NCI-H1694 treated with DMSO at 0.1 percent for 48 hours (cell line): ENCODE measurements around the gene DTWD2.
"Not testable (repeated sequence)": the region's sequence is repeated elsewhere in the genome, so short reads cannot be mapped to it uniquely, and the experiment has no call there.

Source experiments
- DNase-seq: peaks from one replicate; lab custom pipeline; 2025; lab: John Stamatoyannopoulos, UW

The DTWD2 gene

GRCh38 chr5:118987988-118988865, at the start of gene DTWD2:
DTWD2 (minus strand) TSS chr5:118988547; CDS start chr5:118988511, 36 bp downstream.
- peak; percentile 83 for DNase-seq

- DNase-seq = no peak
Observed at GRCh38 chr5:119037496-119038215, 49.3 kb upstream of the DTWD2 start.

GRCh38 chr5:119036101-119036762, 47.9 kb upstream of the DTWD2 start:
- DNase-seq = no peak

- no peak for DNase-seq
Observed at GRCh38 chr5:119033135-119033534, 44.8 kb upstream of the DTWD2 start.

- no peak for DNase-seq
Observed at GRCh38 chr5:119032656-119033055, 44.3 kb upstream of the DTWD2 start.

- DNase-seq = no peak
Observed at GRCh38 chr5:119031905-119032304, 43.6 kb upstream of the DTWD2 start.

- DNase-seq = no peak
Observed at GRCh38 chr5:119031011-119031886, 42.9 kb upstream of the DTWD2 start.

GRCh38 chr5:119028575-119028974, 40.2 kb upstream of the DTWD2 start:
- DNase-seq = no peak

- no peak for DNase-seq
Observed at GRCh38 chr5:119022773-119023172, 34.4 kb upstream of the DTWD2 start.

- DNase-seq = peak; percentile 19
Observed at GRCh38 chr5:119022017-119022745, 33.8 kb upstream of the DTWD2 start.

- DNase-seq = no peak
Observed at GRCh38 chr5:119021149-119021732, 32.9 kb upstream of the DTWD2 start.

GRCh38 chr5:119019949-119020348, 31.6 kb upstream of the DTWD2 start:
- DNase-seq = no peak

GRCh38 chr5:119019501-119019900, 31.2 kb upstream of the DTWD2 start:
- no peak for DNase-seq

- DNase-seq = no peak
Observed at GRCh38 chr5:119017994-119018393, 29.6 kb upstream of the DTWD2 start.

GRCh38 chr5:119016125-119016774, 27.9 kb upstream of the DTWD2 start:
- DNase-seq = no peak

GRCh38 chr5:119011186-119011585, 22.8 kb upstream of the DTWD2 start:
- no peak for DNase-seq

- DNase-seq = no peak
Observed at GRCh38 chr5:119010206-119010605, 21.9 kb upstream of the DTWD2 start.

- no peak for DNase-seq
Observed at GRCh38 chr5:119009131-119009530, 20.8 kb upstream of the DTWD2 start.

GRCh38 chr5:118999696-119000095, 11.3 kb upstream of the DTWD2 start:
- DNase-seq = no peak

- DNase-seq = not testable (repeated sequence)
Observed at GRCh38 chr5:118998861-118999260, 10.5 kb upstream of the DTWD2 start.
